A673 (cell line): ENCODE results near the gene MDP1. TPM values are rescaled to one million over a fixed set of nuclear protein-coding genes. Genes with fewer than 3 reads are reported as not detected.

ENCODE experiments used
- BruUV-seq: library from RNA; stranded (reverse); fragments of 400-500 nt; replicated peaks from 2 replicates; lab custom pipeline; 2021; lab: Mats Ljungman, UMichigan
- CTCF ChIA-PET: fragments of 300-600 bp; sonication (Branson Sonifier 250); formaldehyde crosslinking; loops from one replicate; lab custom pipeline; 2022; ENCODE audit warnings: antibody characterized with exemption; lab: Charles Lee
- POLR2A ChIA-PET: fragments of 300-600 bp; sonication (Branson Sonifier 250); formaldehyde crosslinking; loops from one replicate; lab custom pipeline; 2022; ENCODE audit warnings: antibody characterized with exemption; ENCODE audit not compliant: low non-redundant PET; lab: Charles Lee
- DNase-seq: peaks from one replicate; pipeline ENCODE4 v3.0.0-alpha.2; 2015; ENCODE audit warnings: low spot score
- H3K27ac ChIP-seq: fragments of 200-600 bp; sonication (generic); 2 replicates; pipeline ENCODE4 v1.5.1; 2016; ENCODE audit warnings: mixed run types, low read depth, mild to moderate bottlenecking, mixed read lengths, antibody characterized with exemption, low read length; ENCODE audit not compliant: poor library complexity, severe bottlenecking
- H3K27me3 ChIP-seq: fragments of 200-600 bp; sonication (generic); replicated peaks from 2 replicates; pipeline ENCODE4 v1.6.1; 2017; ENCODE audit warnings: mixed run types, low read depth, mild to moderate bottlenecking, mixed read lengths, antibody characterized with exemption, low read length; ENCODE audit not compliant: insufficient read depth, poor library complexity
- H3K36me3 ChIP-seq: fragments of 200-600 bp; sonication (generic); 2 replicates; pipeline ENCODE4 v1.6.1; 2016; ENCODE audit warnings: mixed run types, mild to moderate bottlenecking, mixed read lengths, antibody characterized with exemption, low read length; ENCODE audit not compliant: insufficient read depth, poor library complexity, severe bottlenecking
- H3K4me1 ChIP-seq: fragments of 200-600 bp; sonication (generic); 2 replicates; pipeline ENCODE4 v1.6.1; 2017; ENCODE audit warnings: mixed run types, mild to moderate bottlenecking, mixed read lengths, antibody characterized with exemption, low read length; ENCODE audit not compliant: insufficient read depth, poor library complexity, severe bottlenecking
- H3K4me3 ChIP-seq: fragments of 200-600 bp; sonication (generic); 2 replicates; pipeline ENCODE4 v1.5.1; 2016; ENCODE audit warnings: low read depth, mixed run types, mild to moderate bottlenecking, mixed read lengths, low read length; ENCODE audit not compliant: poor library complexity, severe bottlenecking
- H3K9me3 ChIP-seq: fragments of 200-600 bp; sonication (generic); 2 replicates; pipeline ENCODE4 v1.6.1; 2016; ENCODE audit warnings: mixed run types, low read depth, mild to moderate bottlenecking, mixed read lengths, antibody characterized with exemption, low read length; ENCODE audit not compliant: poor library complexity, severe bottlenecking
- EZH2 ChIP-seq: fragments of 200-600 bp; sonication (generic); IDR thresholded peaks from 2 replicates; pipeline ENCODE4 v1.6.1; 2017; ENCODE audit warnings: borderline replicate concordance, low read depth, mild to moderate bottlenecking, mixed read lengths, antibody characterized with exemption, low read length; ENCODE audit not compliant: poor library complexity, severe bottlenecking
- intact Hi-C: fragments of 100-400 bp; cut with micrococcal nuclease; formaldehyde crosslinking; loops from one replicate; pipeline ENCODE4 v1.10.0; 2022; ENCODE audit not compliant: unreplicated experiment
- total RNA-seq: library from RNA; stranded (reverse); gene quantifications from 2 replicates; pipeline ENCODE4 v1.2.3, GENCODE V29; 2021
- TF ChIP-seq, protein P1 (sequence below): fragments of 300-800, 200-600 bp; sonication (generic); conservative IDR thresholded peaks from 2 replicates; pipeline ENCODE4 v1.5.1; 2017; ENCODE audit warnings: low read depth, mild to moderate bottlenecking, antibody characterized with exemption, low read length, moderate library complexity, mixed read lengths

MDP1 gene
- total RNA-seq, 1 experiment from 2014 or later: 21.3 TPM

DNA sequence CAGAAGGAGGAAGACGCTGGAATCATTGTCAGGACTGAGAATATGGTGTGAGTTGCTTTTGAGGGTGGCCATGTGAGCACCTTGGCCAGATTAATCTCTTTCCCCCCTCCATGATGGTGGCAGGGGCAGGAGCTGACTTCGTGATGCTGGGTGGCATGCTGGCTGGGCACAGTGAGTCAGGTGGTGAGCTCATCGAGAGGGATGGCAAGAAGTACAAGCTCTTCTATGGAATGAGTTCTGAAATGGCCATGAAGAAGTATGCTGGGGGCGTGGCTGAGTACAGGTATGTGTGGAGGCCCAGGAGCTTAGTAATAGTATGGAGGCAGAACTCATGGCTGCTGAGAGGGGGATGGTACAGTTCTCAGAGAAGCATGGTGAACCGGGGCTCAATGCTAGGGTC, 22.3 kb upstream of the MDP1 start:
- no TSS peak for BruUV-seq
- peaks cover 60% of the 10 kb centered on the region for H3K36me3 ChIP-seq
- CTCF ChIA-PET: interaction anchor here (1.4 kb wide), 1 partner anchor 59 kb away, joined by 4 read pairs; no protein-coding TSS in a partner anchor

DNA sequence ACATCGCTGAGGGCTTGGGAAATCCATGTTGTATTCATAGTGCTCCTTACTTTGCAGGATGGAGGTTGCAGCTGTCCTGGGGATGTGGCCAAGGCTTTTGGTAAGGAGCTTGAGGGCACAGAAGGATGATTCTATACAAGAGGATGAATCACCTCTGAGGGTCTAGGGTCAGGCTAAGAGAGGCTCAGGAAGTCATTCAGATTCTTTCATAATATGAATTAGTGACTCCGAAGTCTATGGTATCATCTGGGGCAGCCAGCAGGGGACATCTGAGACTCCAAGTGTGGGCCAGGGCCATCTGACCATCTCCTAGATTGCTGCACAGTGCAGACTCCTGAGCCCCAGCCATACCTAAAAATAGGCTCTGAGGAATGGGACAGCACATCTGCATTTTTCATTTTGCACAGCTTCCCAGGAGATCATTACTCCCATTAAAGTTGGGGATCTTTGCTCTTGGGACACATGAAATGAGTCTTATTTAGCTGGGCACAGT, 21.6 kb upstream of the MDP1 start:
- no peaks in the 10 kb centered on the region for H3K9me3 ChIP-seq
- peaks cover 60% of the 10 kb centered on the region for H3K36me3 ChIP-seq
- H3K4me3 ChIP-seq: no peak overlapping the region
- intact Hi-C loops: no loop called here
- peaks cover 13% of the 10 kb centered on the region for H3K4me1 ChIP-seq
- no peak for TF ChIP-seq EZH2
- TF ChIP-seq, protein P1, sequence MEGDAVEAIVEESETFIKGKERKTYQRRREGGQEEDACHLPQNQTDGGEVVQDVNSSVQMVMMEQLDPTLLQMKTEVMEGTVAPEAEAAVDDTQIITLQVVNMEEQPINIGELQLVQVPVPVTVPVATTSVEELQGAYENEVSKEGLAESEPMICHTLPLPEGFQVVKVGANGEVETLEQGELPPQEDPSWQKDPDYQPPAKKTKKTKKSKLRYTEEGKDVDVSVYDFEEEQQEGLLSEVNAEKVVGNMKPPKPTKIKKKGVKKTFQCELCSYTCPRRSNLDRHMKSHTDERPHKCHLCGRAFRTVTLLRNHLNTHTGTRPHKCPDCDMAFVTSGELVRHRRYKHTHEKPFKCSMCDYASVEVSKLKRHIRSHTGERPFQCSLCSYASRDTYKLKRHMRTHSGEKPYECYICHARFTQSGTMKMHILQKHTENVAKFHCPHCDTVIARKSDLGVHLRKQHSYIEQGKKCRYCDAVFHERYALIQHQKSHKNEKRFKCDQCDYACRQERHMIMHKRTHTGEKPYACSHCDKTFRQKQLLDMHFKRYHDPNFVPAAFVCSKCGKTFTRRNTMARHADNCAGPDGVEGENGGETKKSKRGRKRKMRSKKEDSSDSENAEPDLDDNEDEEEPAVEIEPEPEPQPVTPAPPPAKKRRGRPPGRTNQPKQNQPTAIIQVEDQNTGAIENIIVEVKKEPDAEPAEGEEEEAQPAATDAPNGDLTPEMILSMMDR: no peak
- no peaks in the 10 kb centered on the region for H3K27me3 ChIP-seq
- no peak for DNase-seq
- CTCF ChIA-PET: interaction anchor here (1.4 kb wide), 1 partner anchor 60 kb away, joined by 4 read pairs; no protein-coding TSS in a partner anchor
- POLR2A ChIA-PET: no interaction called here
- H3K27ac ChIP-seq: no peak overlapping the region
- BruUV-seq: no TSS peak

More for the DNA sequence above, 22.3 kb upstream of the MDP1 start:
- TF ChIP-seq EZH2: no peak
- TF ChIP-seq, protein P1: no peak
- DNase-seq: no peak
- Histone ChIP-seq H3K27me3 (no peaks in the 10 kb centered on the region), H3K4me3 (no peak overlapping the region), H3K4me1 (peaks cover 16% of the 10 kb centered on the region), H3K9me3 (no peaks in the 10 kb centered on the region), H3K27ac (no peak overlapping the region)
- intact Hi-C loops: no loop called here
- POLR2A ChIA-PET: no interaction called here

DNA sequence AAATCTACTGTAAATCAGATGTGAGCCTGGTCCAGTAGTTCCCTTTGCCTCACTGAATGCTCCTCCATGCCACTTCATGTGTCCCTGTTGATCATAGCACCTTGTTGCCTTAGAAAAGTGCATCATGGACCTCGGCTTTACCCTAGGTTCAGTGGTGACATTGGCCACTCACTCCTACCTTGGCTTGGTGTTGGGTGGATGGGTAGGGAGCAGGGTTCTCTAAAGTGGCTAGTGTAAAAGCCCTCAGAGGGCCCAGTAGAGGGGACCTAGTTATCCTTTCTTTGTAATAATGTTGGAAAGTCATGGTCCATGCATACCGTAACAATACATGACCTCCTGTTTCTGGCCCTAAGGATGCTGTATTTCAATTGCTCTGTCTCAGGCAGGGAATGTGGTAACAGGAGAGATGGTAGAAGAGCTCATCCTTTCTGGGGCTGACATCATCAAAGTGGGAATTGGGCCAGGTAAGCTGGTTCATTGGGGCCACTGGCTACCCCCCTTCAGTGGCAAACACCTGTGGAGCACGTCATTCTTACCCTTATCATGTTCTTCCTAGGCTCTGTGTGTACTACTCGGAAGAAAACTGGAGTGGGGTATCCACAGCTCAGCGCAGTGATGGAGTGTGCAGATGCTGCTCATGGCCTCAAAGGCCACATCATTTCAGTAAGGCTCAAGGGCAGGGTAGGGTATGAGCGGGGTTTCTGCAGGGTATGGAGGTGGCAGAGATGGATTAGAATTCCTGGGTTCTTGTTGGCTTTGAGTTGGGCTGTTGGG, 21.0 kb upstream of the MDP1 start:
- Histone ChIP-seq H3K9me3 (no peaks in the 10 kb centered on the region), H3K27me3 (no peaks in the 10 kb centered on the region), H3K4me3 (no peak overlapping the region), H3K4me1 (peaks cover 13% of the 10 kb centered on the region), H3K27ac (no peak overlapping the region), H3K36me3 (peaks cover 60% of the 10 kb centered on the region)
- TF ChIP-seq EZH2: no peak
- TF ChIP-seq, protein P1: no peak
- CTCF ChIA-PET: no interaction called here
- BruUV-seq: no TSS peak
- POLR2A ChIA-PET: no interaction called here
- intact Hi-C loops: no loop called here
- no peak for DNase-seq
